ENCODE data around the gene PRR13. TPM values are rescaled to one million over a fixed set of nuclear protein-coding genes. Genes with fewer than 3 reads are reported as not detected.

Gene PRR13
- total and polyA plus RNA-seq, 9 of the 15 experiments (the other 6 are each of a cell fraction or from before 2014, with no cell fraction given): 117 to 835 (median 285) TPM

- TF ChIP-seq SMAD4 (CRISPR knock-in tag; conservative IDR thresholded peaks at IDR 0.05) (peak; percentile 83), ZNF274 (IDR thresholded peaks at IDR 0.05; ENCODE audit: borderline replicate concordance, low read depth, low read length) (no peak), LARP7 (IDR thresholded peaks at IDR 0.05) (no peak), BCOR (IDR thresholded peaks at IDR 0.05) (0 out of 2 replicates have a peak, but pooled peaks have one; percentile 11), SMARCA4 (IDR thresholded peaks at IDR 0.05) (peak; percentile 71), RBM15 (IDR thresholded peaks at IDR 0.05; ENCODE audit: insufficient read depth, low read length) (no peak), CBX8 (IDR thresholded peaks at IDR 0.05; ENCODE audit: borderline replicate concordance, extremely low read depth, low read depth, low read length, poor library complexity, severe bottlenecking) (no peak), HNRNPLL (IDR thresholded peaks at IDR 0.05; ENCODE audit: low read depth, low read length, poor library complexity, severe bottlenecking) (peak; percentile 84), CBX1 (IDR thresholded peaks at IDR 0.05; ENCODE audit: low read depth) (no peak), GATAD2A (IDR thresholded peaks at IDR 0.05) (0 out of 2 replicates have a peak, but pooled peaks have one; percentile 28), ERF (CRISPR knock-in tag; IDR thresholded peaks at IDR 0.05) (peak; percentile 51; the same call in 1 of the 2 replicates), ZNF197 (CRISPR knock-in tag; IDR thresholded peaks at IDR 0.05; ENCODE audit: low read depth) (no peak), EP400 (IDR thresholded peaks at IDR 0.05) (peak; percentile 85), AFF1 (IDR thresholded peaks at IDR 0.05; ENCODE audit: low read depth in 1 of 2, partially characterized antibody in 2 of 2) (peak in 1 of 2 experiments; percentile 75), NFE2 (IDR thresholded peaks at IDR 0.05; ENCODE audit: low read depth) (peak; percentile 49; the same call in 1 of the 2 replicates), PCBP2 (IDR thresholded peaks at IDR 0.05; ENCODE audit: low read depth, low read length, poor library complexity, severe bottlenecking) (no peak), MYC (IDR thresholded peaks at IDR 0.05; ENCODE audit: low read depth, low read length) (peak; percentile 71), MYC (CRISPR knock-in tag; IDR thresholded peaks at IDR 0.05; ENCODE audit: borderline replicate concordance, low read depth) (peak; percentile 43; the same call in 1 of the 2 replicates), CBX3 (IDR thresholded peaks at IDR 0.05; ENCODE audit: borderline replicate concordance in 1 of 2, low read length in 2 of 2) (peak in 1 of 2 experiments; percentile 70; a peak in 1 of 3 replicates), TOE1 (IDR thresholded peaks at IDR 0.05; ENCODE audit: borderline replicate concordance) (peak; percentile 57), TOE1 (CRISPR knock-in tag; IDR thresholded peaks at IDR 0.05; ENCODE audit: borderline replicate concordance, low read depth) (no peak), ARID1B (IDR thresholded peaks at IDR 0.05) (peak; percentile 33; the same call in 1 of the 2 replicates), GTF2B (IDR thresholded peaks at IDR 0.05; ENCODE audit: extremely low read depth, insufficient read length) (no peak), BACH1 (tag; IDR thresholded peaks at IDR 0.05) (peak; percentile 25; the same call in 1 of the 2 replicates)
Observed at GRCh38 chr12:53441040-53441833, at the start of gene PRR13 (continued).

All from K562 (cell line).